GM04503 (cell line): ENCODE measurements around the gene TMEM97.
A peak's percentile ranks its signal among the peaks of the same experiment; 100 is the strongest.
"Not testable (repeated sequence)": the region's sequence is repeated elsewhere in the genome, so short reads cannot be mapped to it uniquely, and the experiment has no call there.

ENCODE experiments used
- DNase-seq: peaks from one replicate; pipeline ENCODE4 v3.0.0-alpha.2; 2012; ENCODE audit warnings: low read depth

The TMEM97 gene

GRCh38 chr17:28318759-28319597, at the start of gene TMEM97:
TSS of gene TMEM97 (plus strand) at chr17:28319200. CDS start at chr17:28319240, 40 bp downstream.
- DNase-seq = peak; percentile 84

GRCh38 chr17:28270055-28270454, 48.9 kb upstream of the TMEM97 start:
- DNase-seq = no peak

GRCh38 chr17:28270926-28271325, 48.1 kb upstream of the TMEM97 start:
- DNase-seq = no peak

GRCh38 chr17:28271431-28271830, 47.6 kb upstream of the TMEM97 start:
- no peak for DNase-seq

- DNase-seq = no peak
Observed at GRCh38 chr17:28272166-28272565, 46.8 kb upstream of the TMEM97 start.

- DNase-seq = not testable (repeated sequence)
Observed at GRCh38 chr17:28273341-28273740, 45.7 kb upstream of the TMEM97 start.

- no peak for DNase-seq
Observed at GRCh38 chr17:28274591-28275265, 44.3 kb upstream of the TMEM97 start.

- DNase-seq = no peak
Observed at GRCh38 chr17:28276011-28276410, 43.0 kb upstream of the TMEM97 start.

GRCh38 chr17:28279411-28279810, 39.6 kb upstream of the TMEM97 start:
- peak; percentile 67 for DNase-seq

- DNase-seq = no peak
Observed at GRCh38 chr17:28280826-28281225, 38.2 kb upstream of the TMEM97 start.

- peak; percentile 76 for DNase-seq
Observed at GRCh38 chr17:28282596-28282995, 36.4 kb upstream of the TMEM97 start.

GRCh38 chr17:28285965-28286364, 33.0 kb upstream of the TMEM97 start:
- DNase-seq = no peak

- DNase-seq = no peak
Observed at GRCh38 chr17:28290703-28291102, 28.3 kb upstream of the TMEM97 start.

GRCh38 chr17:28291780-28292330, 27.1 kb upstream of the TMEM97 start:
- no peak for DNase-seq

GRCh38 chr17:28292878-28293277, 26.1 kb upstream of the TMEM97 start:
- not testable (repeated sequence) for DNase-seq

GRCh38 chr17:28293994-28294393, 25.0 kb upstream of the TMEM97 start:
- DNase-seq = no peak

- DNase-seq = no peak
Observed at GRCh38 chr17:28295677-28296578, 23.1 kb upstream of the TMEM97 start.

- no peak for DNase-seq
Observed at GRCh38 chr17:28298449-28298848, 20.6 kb upstream of the TMEM97 start.

- no peak for DNase-seq
Observed at GRCh38 chr17:28306954-28307401, 12.0 kb upstream of the TMEM97 start.

- DNase-seq = no peak
Observed at GRCh38 chr17:28313841-28314240, 5.2 kb upstream of the TMEM97 start.

- no peak for DNase-seq
Observed at GRCh38 chr17:28315846-28316705, 2.9 kb upstream of the TMEM97 start.
